GM03348 (cell line): ENCODE data around the gene HNF1A.

Experiments used
- DNase-seq: peaks from one replicate; pipeline ENCODE4 v3.0.0; 2012; ENCODE audit warnings: low spot score

HNF1A gene

DNA sequence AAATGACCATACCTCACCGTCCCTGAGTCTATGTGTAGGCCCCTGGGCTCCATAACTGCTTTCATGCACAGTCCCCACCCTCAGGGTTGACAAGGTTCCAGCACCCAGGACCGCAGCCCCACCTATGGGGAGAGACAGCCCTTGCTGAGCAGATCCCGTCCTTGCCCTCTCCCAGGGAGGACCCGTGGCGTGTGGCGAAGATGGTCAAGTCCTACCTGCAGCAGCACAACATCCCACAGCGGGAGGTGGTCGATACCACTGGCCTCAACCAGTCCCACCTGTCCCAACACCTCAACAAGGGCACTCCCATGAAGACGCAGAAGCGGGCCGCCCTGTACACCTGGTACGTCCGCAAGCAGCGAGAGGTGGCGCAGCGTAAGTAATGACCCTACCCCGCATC is 10.3 kb downstream of the HNF1A start:
- no peak for DNase-seq

DNA sequence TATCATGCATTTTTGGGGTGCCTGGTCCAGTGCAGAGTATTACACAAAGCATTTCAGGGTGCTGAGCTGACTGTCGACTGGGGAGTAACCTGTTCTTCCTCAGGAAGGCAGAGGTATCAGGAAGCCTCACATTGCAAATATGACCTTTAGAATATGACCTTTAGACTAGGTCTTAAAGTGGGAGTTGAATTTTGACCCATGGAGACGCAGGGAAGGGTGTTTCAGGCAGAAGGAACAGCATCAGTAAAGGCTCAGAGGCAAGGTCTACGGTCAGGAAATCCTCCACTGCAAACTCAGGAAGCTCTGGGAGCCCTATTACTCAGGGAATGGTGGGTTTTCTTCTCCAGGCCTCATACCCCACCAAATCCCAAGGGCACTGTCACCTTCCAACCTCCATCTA is 11.3 kb downstream of the HNF1A start:
- no peak for DNase-seq

DNA sequence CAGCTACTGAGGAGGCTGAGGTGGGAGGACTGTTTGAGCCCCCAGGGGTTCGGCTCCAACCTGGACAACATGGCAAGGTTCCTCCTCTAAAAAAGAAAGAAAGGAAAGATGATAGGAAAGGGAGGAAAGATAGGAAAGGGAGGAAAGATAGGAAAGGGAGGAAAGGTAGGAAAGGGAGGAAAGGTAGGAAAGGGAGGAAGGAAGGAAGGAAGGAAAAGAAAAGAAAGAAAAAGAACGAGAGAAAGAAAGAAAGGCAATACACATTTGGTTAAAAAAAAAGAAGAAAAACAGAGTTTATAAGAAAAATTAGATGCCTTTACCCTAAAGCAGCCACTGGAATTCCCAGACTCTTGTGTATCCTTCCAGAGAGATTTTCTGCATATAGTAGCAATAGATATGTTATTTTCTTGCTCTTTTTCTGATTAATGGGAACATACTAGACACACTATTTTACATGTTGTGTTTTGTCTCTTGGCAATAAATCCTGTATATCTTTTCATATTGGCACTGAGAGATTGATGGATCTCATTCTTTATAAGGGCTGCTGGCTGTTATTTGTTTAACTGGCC is 12.2 kb downstream of the HNF1A start:
- no peak for DNase-seq

DNA sequence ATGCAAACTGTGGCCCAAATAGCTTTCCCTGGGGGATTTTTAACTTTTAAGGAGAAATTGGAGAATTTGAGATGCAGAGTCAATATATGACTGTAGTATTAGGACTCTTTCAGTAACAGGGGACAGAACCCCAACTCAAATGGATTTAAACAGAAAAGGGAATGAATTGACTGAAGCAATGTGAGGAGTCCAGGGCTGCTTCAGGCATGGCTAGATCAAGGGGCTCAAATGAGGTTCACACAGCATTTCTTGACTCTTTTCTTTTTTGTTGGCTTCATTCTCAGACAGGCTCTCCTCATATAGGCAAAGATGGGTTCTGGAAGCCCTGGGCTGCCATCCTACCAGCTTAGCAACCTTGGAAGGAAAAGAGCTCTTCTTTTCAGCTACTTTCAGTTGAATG is 13.6 kb downstream of the HNF1A start:
- DNase-seq, result no peak

DNA sequence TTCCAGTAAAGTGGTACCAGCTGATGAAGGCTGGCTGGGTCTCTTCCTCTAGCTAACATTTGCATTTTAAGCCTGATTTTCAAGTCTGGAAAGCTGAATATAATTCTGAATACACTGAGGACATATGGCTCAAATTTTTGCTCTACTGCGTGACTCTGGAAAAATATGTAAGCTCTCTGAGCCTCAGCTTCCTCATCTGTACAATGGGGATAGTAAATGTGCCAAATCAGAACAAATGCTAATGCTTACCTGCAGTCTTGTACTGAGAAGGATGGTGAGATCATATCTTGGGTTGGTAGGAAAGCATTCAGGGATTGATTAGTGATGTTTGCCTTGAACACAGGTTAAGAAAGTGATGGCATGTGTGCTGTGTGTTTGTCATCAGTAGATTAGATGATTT is 14.6 kb downstream of the HNF1A start:
- no peak for DNase-seq

DNA sequence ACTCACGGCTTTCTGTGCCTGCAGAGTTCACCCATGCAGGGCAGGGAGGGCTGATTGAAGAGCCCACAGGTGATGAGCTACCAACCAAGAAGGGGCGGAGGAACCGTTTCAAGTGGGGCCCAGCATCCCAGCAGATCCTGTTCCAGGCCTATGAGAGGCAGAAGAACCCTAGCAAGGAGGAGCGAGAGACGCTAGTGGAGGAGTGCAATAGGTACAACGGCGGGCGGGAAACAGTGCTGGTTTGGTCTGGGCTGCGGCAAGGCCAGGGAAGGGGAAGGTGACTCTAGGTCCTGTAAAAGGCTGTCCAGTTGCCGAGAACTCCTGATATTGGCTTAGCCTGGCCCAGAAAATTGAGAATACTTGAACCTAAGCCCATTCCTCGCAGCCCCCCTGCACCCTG is 15.2 kb downstream of the HNF1A start:
- DNase-seq, result no peak

DNA sequence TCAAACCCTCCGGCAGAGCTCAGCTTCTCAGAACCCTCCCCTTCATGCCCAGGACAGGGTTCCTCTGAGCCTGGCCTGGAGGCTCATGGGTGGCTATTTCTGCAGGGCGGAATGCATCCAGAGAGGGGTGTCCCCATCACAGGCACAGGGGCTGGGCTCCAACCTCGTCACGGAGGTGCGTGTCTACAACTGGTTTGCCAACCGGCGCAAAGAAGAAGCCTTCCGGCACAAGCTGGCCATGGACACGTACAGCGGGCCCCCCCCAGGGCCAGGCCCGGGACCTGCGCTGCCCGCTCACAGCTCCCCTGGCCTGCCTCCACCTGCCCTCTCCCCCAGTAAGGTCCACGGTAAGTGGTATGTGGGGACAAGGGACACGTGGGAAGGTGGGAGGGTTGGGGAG is 15.7 kb downstream of the HNF1A start:
- no peak for DNase-seq

DNA sequence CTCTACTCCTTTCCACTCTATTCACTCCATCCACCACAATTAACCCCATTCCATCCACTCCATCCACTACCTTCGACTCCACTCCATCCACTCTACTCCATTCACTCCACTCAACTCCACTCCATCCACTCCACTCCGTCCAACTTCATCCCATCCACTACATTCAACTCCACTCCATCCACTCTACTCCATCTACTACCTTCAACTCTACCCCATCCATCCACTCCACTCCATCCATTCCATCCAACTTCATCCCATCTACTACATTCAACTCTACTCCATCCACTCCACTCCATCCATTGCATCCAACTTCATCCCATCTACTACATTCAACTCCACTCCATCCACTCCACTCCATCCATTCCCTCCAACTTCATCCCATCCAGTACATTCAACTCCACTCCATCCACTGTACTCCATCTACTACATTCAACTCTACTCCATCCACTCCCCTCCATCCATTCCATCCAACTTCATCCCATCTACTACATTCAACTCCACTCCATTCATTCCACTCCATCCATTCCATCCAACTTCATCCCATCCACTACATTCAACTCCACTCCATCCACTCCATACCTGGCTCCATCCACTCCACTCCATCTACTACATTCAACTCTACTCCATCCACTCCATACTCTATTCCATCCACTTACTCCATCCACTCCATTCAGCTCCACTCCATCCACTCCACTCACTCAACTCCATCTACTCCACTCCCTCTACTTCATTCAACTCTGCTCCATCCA is 16.4 kb downstream of the HNF1A start:
- no peak for DNase-seq

DNA sequence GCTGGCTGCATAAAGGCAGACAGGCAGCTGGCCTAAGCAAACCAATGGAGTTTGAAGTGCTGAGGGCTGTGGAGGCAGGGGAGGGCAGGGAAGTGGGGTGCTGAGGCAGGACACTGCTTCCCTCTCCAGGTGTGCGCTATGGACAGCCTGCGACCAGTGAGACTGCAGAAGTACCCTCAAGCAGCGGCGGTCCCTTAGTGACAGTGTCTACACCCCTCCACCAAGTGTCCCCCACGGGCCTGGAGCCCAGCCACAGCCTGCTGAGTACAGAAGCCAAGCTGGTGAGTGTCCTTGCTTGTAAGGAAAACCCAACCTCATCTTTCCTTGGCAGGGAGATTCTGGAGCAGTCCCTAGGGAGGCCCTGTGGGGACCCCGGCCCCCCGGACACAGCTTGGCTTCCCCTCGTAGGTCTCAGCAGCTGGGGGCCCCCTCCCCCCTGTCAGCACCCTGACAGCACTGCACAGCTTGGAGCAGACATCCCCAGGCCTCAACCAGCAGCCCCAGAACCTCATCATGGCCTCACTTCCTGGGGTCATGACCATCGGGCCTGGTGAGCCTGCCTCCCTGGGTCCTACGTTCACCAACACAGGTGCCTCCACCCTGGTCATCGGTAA is 17.9 kb downstream of the HNF1A start:
- DNase-seq, result no peak

DNA sequence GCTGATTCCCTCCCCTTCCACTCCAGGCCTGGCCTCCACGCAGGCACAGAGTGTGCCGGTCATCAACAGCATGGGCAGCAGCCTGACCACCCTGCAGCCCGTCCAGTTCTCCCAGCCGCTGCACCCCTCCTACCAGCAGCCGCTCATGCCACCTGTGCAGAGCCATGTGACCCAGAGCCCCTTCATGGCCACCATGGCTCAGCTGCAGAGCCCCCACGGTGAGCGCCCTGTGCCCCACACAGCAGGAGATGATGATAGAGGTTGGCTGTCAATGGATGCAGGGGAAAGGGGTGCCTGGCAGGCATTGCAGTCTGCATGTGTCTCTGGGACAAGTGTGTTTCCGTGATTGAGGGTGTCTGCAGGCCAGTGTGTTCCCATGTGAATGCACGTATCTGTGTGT is 19.1 kb downstream of the HNF1A start:
- DNase-seq, result no peak

DNA sequence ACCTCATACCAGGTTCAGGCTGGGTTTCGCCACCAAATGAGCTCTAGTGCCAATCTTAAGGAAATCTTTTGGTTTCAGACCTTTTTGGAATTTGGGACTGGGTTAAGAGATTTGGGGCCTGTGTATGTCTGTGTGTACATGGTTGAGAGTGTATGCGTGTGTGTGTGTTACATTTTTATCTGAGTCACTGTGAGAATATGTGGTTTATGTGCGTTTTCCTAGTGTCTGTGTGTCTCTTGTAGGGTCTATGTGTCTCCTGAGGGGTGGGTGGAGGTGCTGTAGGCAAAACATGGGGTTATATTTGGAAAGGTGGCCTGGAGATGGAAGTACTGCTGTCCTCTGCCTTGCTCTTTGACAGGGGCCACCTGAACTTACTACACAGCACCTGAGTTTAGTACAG is 20.1 kb downstream of the HNF1A start:
- no peak for DNase-seq

DNA sequence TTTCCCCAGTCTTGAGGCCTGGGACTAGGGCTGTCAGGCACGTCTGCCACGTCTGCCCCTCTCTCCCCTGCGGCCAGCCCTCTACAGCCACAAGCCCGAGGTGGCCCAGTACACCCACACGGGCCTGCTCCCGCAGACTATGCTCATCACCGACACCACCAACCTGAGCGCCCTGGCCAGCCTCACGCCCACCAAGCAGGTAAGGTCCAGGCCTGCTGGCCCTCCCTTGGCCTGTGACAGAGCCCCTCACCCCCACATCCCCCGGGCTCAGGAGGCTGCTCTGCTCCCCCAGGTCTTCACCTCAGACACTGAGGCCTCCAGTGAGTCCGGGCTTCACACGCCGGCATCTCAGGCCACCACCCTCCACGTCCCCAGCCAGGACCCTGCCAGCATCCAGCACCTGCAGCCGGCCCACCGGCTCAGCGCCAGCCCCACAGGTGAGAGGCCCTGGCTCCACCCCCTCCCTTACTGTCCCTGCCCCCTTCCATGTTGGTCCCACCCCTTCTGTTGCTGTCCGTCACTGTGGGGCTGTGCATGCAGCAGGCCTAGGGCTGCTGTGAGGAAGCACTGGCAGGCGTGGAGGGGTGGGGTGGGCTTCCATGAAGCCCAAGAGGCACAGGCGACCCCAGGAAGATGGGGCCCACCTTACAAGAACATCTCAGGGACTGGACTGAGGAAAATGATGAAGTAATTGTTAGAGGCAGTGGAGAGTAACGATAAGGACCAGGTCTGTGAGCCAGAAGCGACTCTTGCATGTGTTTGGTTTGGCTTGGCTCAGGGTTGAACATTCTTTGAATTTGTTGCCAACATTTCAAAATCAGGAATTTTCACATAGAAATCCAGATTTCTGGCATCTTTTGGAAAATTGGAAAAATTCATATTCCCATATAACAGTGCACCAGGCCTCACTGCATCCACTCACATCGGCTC is 21.1 kb downstream of the HNF1A start:
- DNase-seq, result peak; percentile 63

DNA sequence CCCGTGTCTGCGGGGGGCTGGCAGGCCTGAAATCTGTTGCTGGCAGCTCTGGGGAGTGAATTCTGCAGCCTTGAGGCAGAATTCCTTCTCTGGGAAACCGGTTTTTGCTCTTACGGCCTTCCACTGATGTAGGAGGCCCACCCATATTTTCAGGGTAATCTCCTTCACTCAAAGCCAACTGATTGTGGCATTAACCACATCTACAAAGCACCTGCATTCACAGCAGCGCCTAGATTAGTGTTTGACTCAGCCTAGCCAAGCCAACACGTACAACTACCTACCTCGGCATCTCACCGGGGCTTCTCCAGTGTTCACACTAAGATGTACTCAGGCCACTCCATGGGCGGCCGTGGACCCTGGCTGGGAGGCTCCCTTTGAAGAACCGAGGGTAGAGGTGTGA is 22.2 kb downstream of the HNF1A start:
- no peak for DNase-seq

DNA sequence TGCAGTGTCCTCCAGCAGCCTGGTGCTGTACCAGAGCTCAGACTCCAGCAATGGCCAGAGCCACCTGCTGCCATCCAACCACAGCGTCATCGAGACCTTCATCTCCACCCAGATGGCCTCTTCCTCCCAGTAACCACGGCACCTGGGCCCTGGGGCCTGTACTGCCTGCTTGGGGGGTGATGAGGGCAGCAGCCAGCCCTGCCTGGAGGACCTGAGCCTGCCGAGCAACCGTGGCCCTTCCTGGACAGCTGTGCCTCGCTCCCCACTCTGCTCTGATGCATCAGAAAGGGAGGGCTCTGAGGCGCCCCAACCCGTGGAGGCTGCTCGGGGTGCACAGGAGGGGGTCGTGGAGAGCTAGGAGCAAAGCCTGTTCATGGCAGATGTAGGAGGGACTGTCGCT is 22.7 kb downstream of the HNF1A start:
- DNase-seq, result no peak

DNA sequence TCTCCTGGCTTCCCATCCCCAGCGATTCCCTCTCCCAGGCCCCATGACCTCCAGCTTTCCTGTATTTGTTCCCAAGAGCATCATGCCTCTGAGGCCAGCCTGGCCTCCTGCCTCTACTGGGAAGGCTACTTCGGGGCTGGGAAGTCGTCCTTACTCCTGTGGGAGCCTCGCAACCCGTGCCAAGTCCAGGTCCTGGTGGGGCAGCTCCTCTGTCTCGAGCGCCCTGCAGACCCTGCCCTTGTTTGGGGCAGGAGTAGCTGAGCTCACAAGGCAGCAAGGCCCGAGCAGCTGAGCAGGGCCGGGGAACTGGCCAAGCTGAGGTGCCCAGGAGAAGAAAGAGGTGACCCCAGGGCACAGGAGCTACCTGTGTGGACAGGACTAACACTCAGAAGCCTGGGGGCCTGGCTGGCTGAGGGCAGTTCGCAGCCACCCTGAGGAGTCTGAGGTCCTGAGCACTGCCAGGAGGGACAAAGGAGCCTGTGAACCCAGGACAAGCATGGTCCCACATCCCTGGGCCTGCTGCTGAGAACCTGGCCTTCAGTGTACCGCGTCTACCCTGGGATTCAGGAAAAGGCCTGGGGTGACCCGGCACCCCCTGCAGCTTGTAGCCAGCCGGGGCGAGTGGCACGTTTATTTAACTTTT is 23.6 kb downstream of the HNF1A start:
- DNase-seq, result no peak

DNA sequence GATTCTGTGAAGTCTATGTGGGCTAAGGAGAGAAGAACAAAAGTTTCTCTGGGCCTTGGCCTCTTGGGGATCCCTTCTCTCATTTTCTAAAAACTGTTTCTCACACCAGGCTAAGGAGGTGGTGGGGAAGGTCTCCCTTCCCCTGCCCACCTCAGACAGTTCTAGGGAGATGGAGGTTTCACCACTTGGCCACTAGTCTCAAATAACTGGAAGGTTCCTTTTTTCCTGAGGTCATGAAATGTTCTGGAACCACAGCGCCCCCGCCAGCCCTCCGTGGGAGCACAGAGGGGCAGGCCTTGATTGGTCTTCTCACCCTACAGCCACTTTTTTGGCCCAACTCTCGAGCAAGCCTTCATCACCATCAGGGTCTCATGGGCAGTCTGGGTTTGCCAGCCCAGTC is 25.3 kb downstream of the HNF1A start:
- DNase-seq, result no peak

DNA sequence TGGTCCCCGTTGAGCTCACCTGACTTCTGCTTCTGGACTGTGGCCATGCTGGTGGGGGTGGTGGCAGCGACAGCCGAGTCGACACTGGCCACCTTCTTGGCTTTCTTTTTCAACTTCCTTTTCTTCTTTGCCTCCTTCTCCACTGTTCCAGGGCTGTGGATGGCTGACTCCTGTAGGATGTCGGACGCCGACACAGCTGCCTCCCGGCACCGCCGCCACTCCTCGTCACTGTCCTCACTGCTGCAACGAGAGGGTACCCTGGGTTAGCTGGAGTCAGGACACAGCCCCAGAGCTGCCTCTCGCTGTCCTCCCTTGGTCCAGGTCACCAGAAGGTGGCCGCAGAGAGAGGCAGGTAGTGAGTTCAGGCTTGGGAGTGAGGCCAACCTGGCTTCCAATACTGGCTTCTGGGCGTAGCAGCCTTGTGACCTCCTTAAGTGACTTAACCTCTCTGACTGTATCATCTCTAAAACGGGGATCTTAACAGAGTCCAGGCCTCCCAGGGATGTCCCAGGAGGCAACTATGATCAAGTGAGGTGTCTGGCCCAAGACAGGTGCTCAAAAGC is 26.0 kb downstream of the HNF1A start:
- no peak for DNase-seq

DNA sequence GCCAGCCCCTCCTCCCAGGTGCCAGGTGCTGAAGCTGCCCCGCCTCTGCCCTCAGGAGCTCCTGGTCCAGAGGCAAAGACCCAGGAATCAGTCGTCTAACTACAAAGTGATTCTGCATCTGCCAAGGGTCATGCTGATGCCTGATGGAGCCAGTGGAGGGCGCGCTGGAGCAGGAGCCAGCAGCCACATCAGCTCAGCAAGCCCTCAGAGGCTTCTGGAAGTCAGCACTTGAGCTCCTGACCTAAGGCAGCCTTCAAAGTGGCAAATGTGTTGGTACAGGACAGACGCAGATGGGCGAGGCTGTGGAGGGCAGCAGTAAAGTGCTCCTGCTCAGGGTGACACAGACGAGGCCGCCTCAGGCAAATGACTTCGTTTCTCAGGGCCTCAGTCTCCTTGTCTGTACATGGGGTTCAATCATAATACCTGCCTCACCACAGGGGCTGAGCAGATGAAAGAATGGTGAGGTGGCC is 27.0 kb downstream of the HNF1A start:
- peak; percentile 57 for DNase-seq

DNA sequence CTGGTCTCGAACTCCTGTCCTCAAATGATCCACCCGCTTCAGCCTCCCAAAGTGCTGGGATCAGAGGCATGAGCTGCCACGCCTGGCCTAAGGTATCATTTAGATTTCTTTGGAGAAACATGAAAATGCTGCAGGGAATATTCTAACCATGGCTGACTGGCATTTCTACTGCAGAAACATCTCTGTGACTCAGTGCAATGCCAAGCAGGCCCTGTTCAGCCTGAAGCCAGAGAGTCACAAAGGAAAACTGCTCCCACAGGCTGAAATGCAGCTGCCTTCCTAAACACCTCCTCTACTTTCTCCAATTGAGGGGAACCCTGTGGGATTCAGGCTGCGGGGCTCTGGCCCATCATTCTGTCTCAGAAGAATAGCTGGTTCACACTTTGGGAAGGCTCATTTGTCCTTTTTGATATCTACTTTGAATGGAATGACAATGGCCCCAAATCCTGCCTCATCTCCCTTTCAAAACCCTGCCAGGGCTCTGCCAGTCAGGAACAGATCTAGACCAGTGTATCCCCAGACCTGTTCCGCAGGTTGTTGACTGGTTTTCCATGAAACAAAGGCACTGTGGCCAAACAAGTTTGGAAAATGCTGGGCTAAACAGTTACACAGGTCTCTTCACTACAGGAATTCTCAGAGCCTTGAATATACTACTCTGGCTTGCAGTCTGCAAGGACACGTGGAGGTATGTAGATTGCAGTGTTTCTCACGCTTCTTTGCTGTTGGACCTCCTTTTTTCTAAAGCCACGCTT is 30.2 kb downstream of the HNF1A start:
- no peak for DNase-seq

DNA sequence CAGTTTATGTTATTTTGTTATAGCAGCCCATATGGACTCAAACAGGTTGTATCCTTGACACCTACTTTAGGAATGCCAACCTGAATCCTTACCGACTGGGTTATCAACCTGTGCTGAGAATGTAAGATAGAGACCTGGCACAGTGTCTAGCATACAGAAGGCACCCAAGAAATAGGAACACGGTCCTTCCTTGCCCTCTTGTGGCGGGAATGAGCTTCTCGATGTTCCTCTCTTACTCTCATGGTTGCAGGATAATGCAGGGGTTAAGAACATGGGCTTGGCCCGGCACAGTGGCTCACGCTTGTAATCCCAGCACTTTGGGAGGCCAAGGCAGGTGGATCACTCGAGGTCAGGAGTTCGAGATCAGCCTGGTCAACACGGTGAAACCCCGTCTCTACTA is 31.4 kb downstream of the HNF1A start:
- no peak for DNase-seq

DNA sequence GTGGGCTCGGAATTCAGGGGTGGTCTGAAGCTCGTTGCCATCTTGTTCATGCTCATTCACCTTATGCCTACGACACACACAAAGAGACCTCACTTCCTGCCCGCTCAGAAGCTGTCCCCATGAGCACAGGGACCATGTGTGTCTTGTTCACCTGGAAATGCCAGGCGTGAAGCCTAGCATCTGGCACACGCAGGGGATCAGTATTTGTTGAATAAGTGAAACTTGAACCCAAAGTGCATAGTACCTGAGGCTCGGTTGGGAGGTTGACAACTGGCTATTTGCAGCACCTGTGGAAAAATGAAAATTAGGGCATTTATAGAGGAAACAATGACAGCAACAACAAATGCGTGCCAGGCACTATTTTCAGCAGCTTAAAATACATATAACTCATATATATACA is 32.5 kb downstream of the HNF1A start:
- no peak for DNase-seq
